Transverse colon (tissue), 4 donors: ENCODE measurements around the gene RTEL1.

Experiments
- CTCF ChIP-seq, 5 experiments: fragments of 200-600 bp in 3 of 5; fragments of 450-650 bp in 2 of 5; sonication (generic) in 3 of 5; IDR thresholded peaks; 1 replicate in 2 of 5; 2 replicates in 3 of 5; pipeline ENCODE4 v1.5.1; 2016 to 2017; ENCODE audit warnings: antibody characterized with exemption in 5 of 5, inconsistent platforms in 3 of 5, mild to moderate bottlenecking in 2 of 5, moderate library complexity in 1 of 5
- EP300 ChIP-seq: sonication (generic); formaldehyde crosslinking; IDR thresholded peaks from one replicate; pipeline ENCODE4 v1.6.1; 2017; ENCODE audit warnings: antibody characterized with exemption, low read depth
- POLR2A ChIP-seq: fragments of 450-650 bp; IDR thresholded peaks from one replicate; pipeline ENCODE4 v1.6.1; 2016; ENCODE audit warnings: antibody characterized with exemption, mild to moderate bottlenecking, moderate library complexity
- POLR2AphosphoS5 ChIP-seq, 3 donors: sonication (generic); formaldehyde crosslinking; IDR thresholded peaks; one replicate each; pipeline ENCODE4 v1.6.1; 2016; ENCODE audit warnings: antibody characterized with exemption in 3 of 3

GRCh38 chr20:63617092-63617875 is 40.8 kb upstream of the RTEL1 start:
- TF ChIP-seq CTCF (IDR thresholded peaks at IDR 0.05) (no peak), POLR2A (no peak), EP300 (no peak), POLR2AphosphoS5 (IDR thresholded peaks at IDR 0.05) (no peak)
